HL-60 (cell line): ENCODE results near the gene KRT20.

Experiments
- POLR2AphosphoS5 ChIP-seq: IDR thresholded peaks from 2 replicates; pipeline ENCODE4 v1.6.1; 2012; ENCODE audit warnings: low read depth
- REST ChIP-seq: IDR thresholded peaks from 2 replicates; pipeline ENCODE4 v1.6.1; 2012; ENCODE audit warnings: low read depth; ENCODE audit not compliant: insufficient replicate concordance
- SPI1 ChIP-seq: IDR thresholded peaks from 2 replicates; pipeline ENCODE4 v1.6.1; 2012; ENCODE audit warnings: low read depth, mild to moderate bottlenecking, borderline replicate concordance
- TF ChIP-seq, protein P1 (sequence below): IDR thresholded peaks from one replicate; pipeline ENCODE4 v1.5.1; 2011; ENCODE audit warnings: low read length, control low read depth, inconsistent platforms; ENCODE audit not compliant: insufficient read depth

DNA sequence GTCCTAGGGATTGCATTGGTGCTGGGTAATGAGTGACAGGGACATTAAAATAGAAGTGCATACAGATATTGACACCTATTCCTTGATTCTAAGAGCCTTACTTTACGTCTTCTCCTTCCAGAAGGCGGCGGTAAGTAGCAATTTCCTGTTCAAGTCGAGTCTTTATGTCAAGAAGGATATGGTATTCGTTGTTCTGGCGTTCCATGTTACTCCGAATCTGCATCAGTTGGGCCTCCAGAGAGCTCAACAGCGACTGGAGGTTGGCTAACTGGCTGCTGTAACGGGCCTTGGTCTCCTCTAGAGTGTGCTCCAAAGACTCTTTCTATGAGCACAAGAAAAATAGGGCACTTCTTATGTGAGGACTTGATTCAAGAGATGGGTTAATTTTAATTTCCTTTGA, 7.0 kb downstream of the KRT20 start:
- TF ChIP-seq, protein P1, sequence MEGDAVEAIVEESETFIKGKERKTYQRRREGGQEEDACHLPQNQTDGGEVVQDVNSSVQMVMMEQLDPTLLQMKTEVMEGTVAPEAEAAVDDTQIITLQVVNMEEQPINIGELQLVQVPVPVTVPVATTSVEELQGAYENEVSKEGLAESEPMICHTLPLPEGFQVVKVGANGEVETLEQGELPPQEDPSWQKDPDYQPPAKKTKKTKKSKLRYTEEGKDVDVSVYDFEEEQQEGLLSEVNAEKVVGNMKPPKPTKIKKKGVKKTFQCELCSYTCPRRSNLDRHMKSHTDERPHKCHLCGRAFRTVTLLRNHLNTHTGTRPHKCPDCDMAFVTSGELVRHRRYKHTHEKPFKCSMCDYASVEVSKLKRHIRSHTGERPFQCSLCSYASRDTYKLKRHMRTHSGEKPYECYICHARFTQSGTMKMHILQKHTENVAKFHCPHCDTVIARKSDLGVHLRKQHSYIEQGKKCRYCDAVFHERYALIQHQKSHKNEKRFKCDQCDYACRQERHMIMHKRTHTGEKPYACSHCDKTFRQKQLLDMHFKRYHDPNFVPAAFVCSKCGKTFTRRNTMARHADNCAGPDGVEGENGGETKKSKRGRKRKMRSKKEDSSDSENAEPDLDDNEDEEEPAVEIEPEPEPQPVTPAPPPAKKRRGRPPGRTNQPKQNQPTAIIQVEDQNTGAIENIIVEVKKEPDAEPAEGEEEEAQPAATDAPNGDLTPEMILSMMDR, result no peak
- TF ChIP-seq SPI1, result no peak
- no peak for TF ChIP-seq REST
- no peak for TF ChIP-seq POLR2AphosphoS5
